HG03378 (cell line): Measurements from ENCODE around the gene OR52N5.

ENCODE experiments used
- ATAC-seq: cut with Tn5 transposase; IDR thresholded peaks from one replicate; pipeline ENCODE4 v1.9.1; 2021; ENCODE audit warnings: mild to moderate bottlenecking, moderate library complexity; ENCODE audit not compliant: unreplicated experiment

Gene OR52N5

DNA sequence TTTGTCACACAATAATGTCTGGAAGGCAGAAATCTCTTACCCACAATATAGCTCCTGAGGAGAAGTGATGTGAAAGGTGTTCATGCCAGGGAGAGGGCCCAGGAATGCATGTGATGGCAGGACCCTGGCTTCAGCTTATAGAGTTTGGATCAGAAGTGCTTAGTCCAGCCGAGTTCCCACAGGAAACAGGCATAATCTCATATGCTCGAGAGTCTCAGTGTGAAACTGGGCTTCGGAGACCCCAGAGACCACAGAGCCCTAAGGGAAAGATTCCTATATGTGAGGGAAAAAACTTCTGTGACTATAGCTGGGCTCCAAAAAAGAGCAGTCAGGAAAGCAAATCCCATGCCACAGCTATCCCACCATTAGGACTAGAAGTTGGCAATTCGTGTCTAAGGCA is at the start of gene OR52N5:
TSS of gene OR52N5 (minus strand) at position 101 of the 400 bp plus-strand sequence. CDS start 4,721 bp downstream, outside the sequence.
- no peak for ATAC-seq

DNA sequence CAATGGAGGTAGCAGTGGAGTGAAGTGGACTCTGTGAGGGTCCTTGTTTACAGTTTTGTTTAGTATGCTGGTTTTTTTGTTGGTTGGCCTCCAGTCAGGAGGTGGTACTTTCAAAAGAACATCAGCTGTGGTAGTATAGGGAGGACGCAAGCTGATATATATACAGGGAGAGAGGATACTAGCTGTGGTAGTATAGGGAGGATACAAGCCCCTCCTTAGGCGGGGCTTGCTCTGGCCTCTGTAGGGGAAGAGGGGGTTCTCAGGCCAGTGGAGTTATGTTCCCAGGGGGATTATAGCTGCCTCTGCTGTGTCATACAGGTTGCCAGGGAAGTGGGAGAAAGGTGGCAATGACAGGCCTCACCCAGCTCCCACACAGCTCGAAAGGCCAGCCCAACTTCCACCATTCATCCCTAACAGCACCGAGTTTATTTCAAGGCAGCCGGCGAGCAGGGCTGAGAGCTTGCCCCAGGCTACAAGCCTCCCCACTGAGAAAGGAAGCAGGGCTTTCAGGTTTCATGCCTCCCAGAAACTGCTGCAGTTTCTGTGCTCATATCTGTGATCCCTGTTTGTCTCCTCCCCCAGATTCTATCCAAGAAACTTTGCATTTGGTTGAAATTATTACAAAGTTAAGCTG is 48.2 kb upstream of the OR52N5 start:
- no peak for ATAC-seq

DNA sequence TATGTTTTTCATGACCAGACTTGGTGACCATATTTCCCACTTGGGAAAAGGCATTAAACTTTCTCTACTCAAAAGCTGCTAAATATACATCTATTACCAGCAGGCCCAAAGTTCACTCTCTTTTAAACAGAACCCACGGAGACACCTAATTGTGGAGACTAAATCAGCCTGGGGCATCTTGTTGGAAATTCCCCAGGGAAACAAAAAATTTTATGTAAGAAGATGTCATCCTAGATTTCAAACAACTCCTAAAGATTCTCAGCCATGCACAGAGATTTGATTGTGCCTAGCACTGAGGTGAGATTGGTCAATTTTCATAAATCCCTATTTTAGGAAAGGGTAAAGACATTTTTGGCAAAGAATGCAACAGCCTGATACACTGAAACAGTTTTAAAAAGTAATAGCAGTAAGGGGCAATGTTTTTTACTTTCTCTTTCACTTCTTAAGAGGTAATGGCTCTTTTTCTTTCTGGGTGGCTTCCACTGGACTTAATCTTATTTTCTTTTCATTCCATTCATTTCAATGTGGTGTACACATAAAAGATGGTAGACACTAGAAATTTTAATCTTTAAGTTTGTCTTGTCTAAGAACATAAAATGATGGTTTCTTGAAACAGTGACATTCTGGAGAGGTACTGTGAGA is 35.2 kb upstream of the OR52N5 start:
- ATAC-seq, result peak; percentile 60

DNA sequence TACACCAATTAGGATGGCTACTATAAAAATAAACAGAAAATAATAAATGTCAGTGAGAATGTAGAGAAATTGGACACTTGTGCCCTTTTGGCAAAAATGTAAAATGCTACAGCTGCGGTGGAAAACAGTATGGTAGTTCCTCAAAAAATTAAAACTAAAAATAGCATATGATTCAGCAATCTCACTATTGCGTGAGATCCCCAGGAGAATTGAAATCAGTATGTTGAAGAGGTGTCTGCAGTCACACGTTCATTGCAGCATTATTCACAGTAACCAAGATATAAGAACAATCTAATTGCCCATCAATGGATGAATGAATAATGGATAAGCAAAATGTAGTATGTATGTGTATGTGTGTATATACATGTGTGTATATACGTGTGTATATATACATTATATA is 32.4 kb upstream of the OR52N5 start:
- peak; percentile 60 for ATAC-seq

DNA sequence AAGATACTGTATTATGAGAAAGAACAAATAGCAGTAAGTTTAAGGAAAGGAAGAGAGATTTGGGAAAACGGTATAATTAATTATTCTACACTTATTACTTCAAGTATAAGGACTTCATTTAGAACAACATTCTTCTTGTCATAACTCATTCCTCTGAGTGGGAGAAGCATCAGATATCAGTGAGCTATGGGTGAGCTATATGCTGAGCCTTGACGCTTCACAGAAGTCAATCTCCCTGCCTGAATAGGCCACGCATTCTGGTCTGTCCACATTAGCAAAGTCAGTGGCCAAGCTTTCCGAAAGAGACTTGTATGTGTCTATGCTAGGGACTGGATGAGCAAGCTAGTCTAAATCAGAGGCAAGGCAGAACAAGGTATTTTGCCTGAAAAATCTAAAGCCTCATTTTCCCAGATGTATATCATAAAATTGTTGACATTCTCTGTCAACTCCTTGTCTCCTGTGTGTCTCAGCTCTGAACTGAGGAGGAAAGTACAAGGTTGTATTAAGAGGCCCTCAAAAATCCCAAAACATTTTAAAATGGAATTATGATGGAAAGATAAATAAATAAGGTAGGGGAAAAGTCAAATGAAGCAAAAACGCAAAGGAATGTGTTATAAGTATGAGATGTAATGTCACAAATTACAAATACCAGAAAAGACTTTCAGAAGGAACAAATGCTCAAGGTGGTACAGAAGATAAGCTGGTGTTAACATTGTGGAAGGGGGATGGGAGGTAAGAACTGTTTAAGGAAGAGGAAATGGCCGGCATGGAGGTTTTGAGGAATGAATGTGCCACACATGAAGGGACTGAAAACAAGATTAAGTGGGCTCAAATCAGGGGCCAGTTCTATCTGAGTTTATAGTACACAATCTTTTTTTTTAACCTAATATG is 27.0 kb upstream of the OR52N5 start:
- no peak for ATAC-seq

DNA sequence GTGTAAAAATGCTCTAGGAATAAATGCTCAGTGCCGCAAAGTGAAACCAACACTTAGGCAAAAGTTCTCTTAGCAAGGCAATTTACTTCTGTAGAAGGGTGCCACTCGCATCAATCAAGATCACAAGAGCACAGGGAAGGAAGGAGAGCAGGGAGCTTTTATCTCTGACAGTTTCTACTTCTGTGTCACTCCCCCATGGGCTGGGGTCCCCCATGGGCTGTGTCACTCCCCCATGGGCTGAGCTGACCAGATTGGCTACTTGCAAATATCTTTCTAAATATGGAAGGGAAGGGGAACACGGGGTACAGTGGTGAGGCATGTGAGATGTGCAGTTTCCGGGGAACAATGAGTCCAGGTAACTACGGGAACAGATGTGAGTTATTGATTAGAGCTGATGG is 26.0 kb upstream of the OR52N5 start:
- peak; percentile 26 for ATAC-seq

DNA sequence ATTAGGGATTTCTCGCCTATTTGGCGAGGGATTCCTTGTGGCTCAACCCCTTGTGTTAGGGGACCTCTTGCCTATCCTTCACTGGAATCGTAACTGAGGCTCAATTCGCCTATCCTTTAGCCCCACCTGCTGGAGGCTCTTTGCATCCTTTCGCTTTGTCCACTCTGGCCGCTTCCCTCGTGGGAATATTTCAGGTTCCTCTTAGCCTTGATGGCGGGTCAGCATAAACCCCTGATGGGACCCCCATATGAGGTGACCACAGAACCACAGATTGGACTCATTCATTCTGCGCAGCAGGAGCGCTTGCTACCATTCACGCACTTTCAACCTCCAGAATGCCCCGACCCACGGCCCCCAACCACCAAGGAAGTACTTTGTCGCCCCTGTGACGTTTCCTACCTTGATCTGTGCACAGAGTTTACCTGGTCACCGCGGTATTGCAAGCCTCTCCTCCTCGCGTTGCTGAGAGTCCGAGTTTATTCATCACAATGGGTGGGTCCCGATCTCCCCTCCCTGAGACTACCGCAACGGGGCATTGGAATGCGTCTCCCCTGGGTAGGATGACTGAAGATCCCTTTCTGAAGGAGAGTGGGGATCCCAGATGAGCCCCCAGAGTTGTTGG is 25.5 kb upstream of the OR52N5 start, which contains the start of gene OR52N2:
TSS of gene OR52N2 (plus strand) at position 425 of the 622 bp plus-strand sequence. CDS start 11,412 bp downstream, outside the sequence.
- ATAC-seq, result peak; percentile 94

DNA sequence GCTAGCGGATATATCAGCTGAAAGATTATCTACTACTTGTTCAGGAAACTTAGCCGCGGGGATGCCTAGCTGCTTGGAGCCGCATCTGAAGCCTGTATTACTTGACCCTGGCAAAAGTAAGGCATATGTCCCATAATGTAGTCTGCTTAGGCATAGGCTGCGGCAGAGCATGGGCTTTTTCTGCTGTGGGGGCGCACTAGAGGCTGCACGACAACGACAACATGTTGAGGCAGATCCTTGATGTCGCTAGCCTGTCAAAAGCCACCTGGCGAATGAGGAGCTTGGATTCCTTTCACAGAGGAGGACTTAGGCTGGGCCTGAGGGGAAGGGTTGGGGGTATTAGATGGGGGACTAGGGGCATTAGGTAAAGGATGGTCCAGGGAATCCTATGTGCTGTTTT is 24.4 kb upstream of the OR52N5 start:
- ATAC-seq, result no peak

DNA sequence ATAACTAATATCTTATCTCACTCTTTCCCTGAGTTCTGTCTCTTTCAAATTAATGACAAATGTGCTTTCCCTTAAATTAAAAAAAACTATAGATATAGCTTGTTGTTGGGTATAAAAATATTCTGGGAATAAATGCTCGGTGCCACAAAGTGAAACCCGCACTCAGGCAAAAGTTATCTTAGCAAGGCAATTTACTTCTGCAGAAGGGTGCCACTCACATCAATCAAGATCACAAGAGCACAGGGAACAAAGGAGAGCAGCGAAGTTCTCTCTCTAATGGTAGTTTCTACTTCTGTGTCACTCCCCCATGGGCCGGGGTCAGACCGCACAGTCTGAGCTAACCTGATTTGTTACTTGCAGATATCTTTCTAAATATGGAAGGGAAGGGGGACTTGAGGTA is 20.8 kb upstream of the OR52N5 start:
- no peak for ATAC-seq

DNA sequence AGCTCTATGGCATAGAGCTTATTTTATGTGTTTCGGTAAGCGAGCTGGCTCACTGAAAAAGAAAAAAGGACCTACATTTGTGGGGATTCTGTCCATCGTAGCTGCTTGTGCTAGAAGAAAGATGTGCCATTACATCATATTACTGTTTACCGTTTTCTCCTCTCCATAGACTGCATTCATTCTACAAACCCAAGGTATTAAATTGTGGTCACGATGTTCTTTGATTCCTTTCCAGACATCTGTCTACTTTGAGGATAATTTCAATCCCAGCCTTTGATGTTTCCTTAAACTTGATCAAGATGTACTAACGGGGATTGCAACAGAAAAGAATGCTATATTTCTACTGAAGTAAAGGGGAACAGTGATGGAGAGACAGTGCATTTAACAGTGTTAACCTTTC is 13.4 kb upstream of the OR52N5 start:
- no peak for ATAC-seq

DNA sequence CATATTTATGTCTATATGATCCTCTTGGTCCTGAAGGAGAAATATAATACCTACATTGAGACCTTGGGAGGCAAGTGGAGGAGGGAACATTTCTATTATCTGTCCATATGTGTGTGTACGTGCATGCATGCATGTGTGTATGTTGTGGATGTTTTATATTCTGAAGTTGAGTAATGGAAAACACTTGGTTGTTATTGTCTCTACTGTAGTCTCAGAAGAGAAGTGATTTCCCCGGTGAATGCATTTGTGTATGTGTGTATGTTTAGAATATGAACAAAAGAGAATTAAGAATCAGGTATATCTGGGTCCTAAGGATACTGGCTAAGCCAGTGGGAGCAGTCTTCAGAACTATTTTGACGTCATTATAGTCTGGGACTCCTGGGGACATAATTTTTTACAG is 8.0 kb upstream of the OR52N5 start, which contains the start of gene OR52N1:
TSS of gene OR52N1 (minus strand) at position 101 of the 400 bp plus-strand sequence. CDS start 2,449 bp downstream, outside the sequence.
- ATAC-seq, result no peak

DNA sequence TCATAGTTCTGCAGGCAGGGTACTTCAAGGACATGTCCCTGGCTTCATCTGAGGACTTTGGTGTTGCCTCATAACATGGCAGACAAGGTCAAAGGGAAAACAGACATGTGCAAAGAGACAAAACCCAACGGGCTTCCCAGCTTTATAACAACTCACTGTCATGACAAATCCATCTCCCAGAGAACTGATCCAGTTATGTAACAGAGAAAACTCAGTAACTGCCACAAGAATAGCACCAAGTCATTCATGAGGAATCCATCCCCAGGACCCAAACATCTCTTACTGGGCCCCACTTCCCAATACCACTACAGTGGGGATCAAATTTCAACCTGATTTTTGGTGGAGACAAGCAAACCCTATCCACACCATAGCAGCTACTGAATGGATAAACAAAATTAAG is 16.1 kb downstream of the OR52N5 start:
- ATAC-seq, result no peak

DNA sequence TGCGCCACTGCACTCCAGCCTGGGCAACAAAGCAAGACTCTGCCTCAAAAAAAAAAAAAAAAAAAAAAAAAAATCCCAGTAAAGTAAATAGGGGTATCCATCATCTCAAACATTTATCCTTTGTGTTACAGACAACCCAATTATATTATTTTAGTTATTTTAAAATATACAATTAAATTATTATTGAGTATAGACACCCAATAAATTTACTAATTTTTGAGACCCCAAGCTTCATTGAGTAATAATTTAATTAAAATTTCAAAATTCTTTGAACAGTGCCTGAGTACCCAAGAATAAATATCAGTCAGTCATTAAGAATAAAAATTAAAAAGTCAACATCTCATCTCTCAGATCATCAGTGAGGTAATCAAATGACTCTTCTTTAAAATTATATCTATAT is 29.2 kb downstream of the OR52N5 start, which contains the start of gene OR52N4:
TSS of gene OR52N4 (plus strand) at position 301 of the 400 bp plus-strand sequence. CDS start 498 bp downstream, outside the sequence.
- ATAC-seq, result no peak

DNA sequence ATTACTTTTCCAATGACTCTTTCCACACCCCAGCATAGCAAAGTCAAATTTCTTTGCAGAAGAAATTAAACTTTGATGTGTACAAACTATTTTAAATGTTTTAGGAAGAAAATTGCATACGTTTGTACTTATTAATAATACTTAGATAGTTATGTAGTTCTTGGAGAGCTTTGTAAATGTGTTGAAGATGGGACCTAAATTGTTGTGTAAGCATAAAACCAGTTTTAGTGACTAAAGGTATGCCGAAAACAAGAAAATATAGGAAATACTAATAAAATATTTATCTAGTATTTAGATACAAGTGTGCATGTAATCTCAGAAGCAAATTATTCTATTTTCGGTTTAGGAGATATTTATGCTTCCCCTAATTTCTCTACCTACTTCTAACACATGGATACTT is 33.3 kb downstream of the OR52N5 start:
- ATAC-seq, result no peak

DNA sequence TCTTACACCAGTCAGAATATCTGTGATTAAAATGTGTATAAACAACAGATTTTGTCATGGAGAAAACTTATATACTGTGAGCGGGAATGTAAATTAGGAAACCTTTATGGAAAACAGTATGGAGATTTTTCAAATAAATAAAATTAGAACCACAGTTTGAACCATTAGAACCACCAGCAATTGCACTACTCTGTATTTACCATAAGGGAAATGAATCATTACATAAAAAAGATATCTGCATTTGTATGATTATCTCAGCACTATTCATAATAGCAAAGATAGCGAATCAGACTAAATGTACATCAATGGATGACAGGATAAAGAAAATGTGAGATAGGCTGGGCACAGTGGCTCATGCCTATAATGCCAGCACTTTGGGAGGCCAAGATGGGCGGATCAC is 36.5 kb downstream of the OR52N5 start:
- no peak for ATAC-seq

DNA sequence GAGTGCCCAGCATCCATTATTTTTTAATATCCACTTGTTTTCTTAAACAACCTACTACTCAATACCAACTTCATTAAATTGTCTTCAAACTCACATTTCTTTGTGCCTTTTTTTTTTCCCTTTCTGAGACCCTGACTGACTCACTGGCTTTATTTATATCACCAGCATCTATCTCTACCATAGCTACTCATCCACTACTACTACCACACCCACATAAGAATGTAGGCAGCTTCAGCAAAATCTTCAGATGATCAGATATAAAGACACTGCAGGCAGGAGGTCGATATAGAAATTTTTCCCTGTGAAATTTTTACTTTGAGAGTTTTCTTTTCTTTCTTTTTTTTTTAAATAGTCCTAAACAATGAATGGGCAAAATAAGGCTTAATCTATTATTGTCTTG is 44.7 kb downstream of the OR52N5 start:
- no peak for ATAC-seq

DNA sequence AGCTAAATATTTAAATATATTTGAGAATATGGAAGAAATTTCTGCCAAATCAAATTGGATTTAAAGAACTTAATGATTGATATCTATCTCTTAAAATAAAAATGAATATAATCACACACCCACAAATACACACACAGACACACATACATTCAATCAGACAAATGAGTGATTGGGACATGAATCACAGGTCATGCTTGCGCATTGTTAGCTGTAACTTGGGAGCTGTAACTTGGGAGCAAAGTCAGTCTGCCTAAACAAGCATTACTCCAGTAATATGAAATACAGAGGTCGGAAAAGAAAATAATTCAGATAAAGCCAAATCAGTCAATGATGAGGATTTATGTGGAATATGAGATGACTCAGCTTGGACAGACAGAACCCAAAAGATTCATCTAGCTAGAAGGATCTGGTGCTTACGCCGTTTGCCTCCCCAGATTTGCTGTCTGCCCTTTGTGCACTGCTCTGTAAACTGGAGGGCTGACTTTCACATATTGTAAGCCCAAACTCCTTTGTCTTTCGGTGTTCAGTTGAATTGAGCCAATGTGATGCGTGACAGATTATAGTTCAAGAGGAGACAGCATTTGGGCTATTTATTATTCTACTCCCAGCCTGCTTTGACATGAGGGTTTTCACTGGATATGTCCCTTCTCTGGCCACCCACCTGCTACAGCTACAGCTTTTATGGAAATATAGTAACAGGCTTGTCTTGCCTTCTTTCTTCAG is 45.3 kb downstream of the OR52N5 start:
- no peak for ATAC-seq

DNA sequence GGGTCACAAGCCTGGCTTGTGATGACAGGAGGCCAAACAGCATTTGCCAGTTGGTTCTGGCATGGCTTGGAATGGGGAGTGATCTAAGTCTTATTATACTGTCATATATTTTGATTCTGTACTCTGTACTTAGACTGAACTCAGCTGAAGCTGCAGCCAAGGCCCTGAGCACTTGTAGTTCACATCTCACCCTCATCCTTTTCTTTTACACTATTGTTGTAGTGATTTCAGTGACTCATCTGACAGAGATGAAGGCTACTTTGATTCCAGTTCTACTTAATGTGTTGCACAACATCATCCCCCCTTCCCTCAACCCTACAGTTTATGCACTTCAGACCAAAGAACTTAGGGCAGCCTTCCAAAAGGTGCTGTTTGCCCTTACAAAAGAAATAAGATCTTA is 46.1 kb downstream of the OR52N5 start:
- ATAC-seq, result no peak

DNA sequence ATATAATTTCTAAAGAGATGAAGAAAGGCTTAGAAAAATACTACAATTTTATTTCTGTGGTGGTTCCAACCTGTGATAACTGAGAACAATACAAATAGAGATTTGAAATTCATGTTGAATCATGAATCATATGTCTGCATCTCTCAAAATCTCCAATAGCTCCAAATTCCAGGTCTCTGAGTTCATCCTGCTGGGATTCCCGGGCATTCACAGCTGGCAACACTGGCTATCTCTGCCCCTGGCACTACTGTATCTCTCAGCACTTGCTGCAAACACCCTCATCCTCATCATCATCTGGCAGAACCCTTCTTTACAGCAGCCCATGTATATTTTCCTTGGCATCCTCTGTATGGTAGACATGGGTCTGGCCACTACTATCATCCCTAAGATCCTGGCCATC is 46.8 kb downstream of the OR52N5 start, which contains the start of gene OR56B1:
TSS of gene OR56B1 (plus strand) at position 53 of the 400 bp plus-strand sequence. CDS start at position 122, 69 bp downstream.
- ATAC-seq, result no peak

DNA sequence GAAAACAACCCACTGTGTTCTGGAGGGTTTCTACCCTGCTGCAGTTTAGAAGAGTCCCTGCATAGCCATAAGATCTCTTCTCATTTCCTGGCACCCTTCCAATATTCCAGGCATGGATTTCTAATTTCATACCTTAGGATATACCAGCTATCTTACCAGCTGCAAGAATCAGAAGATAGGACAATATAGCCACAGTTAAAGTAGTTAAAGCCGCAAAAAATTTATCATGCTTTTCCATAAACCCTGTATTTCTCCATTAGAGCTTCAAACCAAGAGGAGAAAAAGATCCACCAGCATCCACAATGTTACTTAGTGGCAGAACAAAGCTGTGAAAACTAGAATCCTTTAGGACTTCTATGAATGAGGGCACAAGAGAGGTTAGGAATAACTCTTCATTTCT is 55.5 kb downstream of the OR52N5 start:
- ATAC-seq, result no peak
